CD4-positive, alpha-beta T cell treated with Interferon alpha-2 for 1 hour (primary cell): Measurements from ENCODE around the gene SPATA13.
"Not testable (repeated sequence)": the region's sequence is repeated elsewhere in the genome, so short reads cannot be mapped to it uniquely, and the experiment has no call there.

ENCODE experiments used
- DNase-seq, 2 donors: peaks; one replicate each; pipeline ENCODE4 v3.0.0-alpha.2; 2020 to 2022

The SPATA13 gene

GRCh38 chr13:24160458-24161009 is at the start of gene SPATA13:
TSS of gene SPATA13 (plus strand) at chr13:24160720. CDS start at chr13:24222930, 62,210 bp downstream.
- DNase-seq = peak; percentile 91 to 94

GRCh38 chr13:24112791-24113190 is 47.7 kb upstream of the SPATA13 start:
- no peak for DNase-seq

GRCh38 chr13:24115671-24116070 is 44.8 kb upstream of the SPATA13 start:
- no peak for DNase-seq

GRCh38 chr13:24116131-24116530 is 44.4 kb upstream of the SPATA13 start:
- no peak for DNase-seq

- DNase-seq = no peak
These were observed 41.9 kb upstream of the SPATA13 start for GRCh38 chr13:24118576-24118975.

- DNase-seq = no peak
These were observed 40.7 kb upstream of the SPATA13 start for GRCh38 chr13:24119626-24120508.

- DNase-seq = not testable (repeated sequence)
These were observed 38.5 kb upstream of the SPATA13 start for GRCh38 chr13:24122045-24122444.

- no peak for DNase-seq
These were observed 38.0 kb upstream of the SPATA13 start for GRCh38 chr13:24122569-24122968.

- DNase-seq = no peak
These were observed 36.8 kb upstream of the SPATA13 start for GRCh38 chr13:24123761-24124160.

GRCh38 chr13:24124789-24125476 is 35.6 kb upstream of the SPATA13 start:
- no peak for DNase-seq

GRCh38 chr13:24127116-24127631 is 33.3 kb upstream of the SPATA13 start:
- no peak for DNase-seq

- DNase-seq = no peak
These were observed 32.4 kb upstream of the SPATA13 start for GRCh38 chr13:24128112-24128511.

GRCh38 chr13:24128962-24129361 is 31.6 kb upstream of the SPATA13 start:
- DNase-seq = no peak

- DNase-seq = no peak
These were observed 30.4 kb upstream of the SPATA13 start for GRCh38 chr13:24129914-24130774.

- DNase-seq = no peak
These were observed 28.8 kb upstream of the SPATA13 start for GRCh38 chr13:24131749-24132148.

- DNase-seq = no peak
These were observed 27.3 kb upstream of the SPATA13 start for GRCh38 chr13:24133021-24133795.

- DNase-seq = no peak
These were observed 26.3 kb upstream of the SPATA13 start for GRCh38 chr13:24134231-24134630.

GRCh38 chr13:24134757-24135156 is 25.8 kb upstream of the SPATA13 start:
- DNase-seq = no peak

- DNase-seq = no peak
These were observed 24.7 kb upstream of the SPATA13 start for GRCh38 chr13:24135674-24136300.

GRCh38 chr13:24138911-24139310 is 21.6 kb upstream of the SPATA13 start:
- no peak for DNase-seq

- DNase-seq = no peak
These were observed 19.1 kb upstream of the SPATA13 start for GRCh38 chr13:24141333-24141910.
